WTC11 (cell line): ENCODE results near the gene RSPH10B2.

Experiments
- TF ChIP-seq, protein P1 (sequence below): sonication (generic); formaldehyde crosslinking; conservative IDR thresholded peaks from 2 replicates; pipeline ENCODE4 v1.8.1; 2022; ENCODE audit warnings: mild to moderate bottlenecking, missing genetic modification reagents
- TF ChIP-seq, protein P2 (sequence below): fragments of 200-600 bp; IDR thresholded peaks from 2 replicates; pipeline ENCODE4 v1.8.0; 2022; ENCODE audit warnings: antibody characterized with exemption

DNA sequence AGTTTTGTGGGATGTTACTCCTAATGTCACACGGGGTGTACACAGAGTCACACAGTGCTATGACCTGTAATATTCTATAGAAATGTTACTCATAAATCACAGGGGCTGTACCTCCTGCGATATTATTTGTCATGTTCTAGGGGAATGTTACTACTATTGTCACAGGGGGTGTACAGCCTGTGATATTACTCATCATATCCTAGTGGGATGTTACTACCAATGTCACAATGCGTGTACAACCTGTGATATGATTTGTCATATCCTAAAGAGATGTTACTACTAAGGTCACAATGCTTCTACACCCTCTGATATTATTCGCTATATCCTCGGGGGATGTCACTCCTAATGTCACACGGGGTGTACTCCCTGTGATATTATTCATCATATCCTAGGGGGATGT, 79.7 kb downstream of the RSPH10B2 start:
- TF ChIP-seq, protein P1, sequence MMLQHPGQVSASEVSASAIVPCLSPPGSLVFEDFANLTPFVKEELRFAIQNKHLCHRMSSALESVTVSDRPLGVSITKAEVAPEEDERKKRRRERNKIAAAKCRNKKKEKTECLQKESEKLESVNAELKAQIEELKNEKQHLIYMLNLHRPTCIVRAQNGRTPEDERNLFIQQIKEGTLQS (CRISPR knock-in tag): no peak
- TF ChIP-seq, protein P2, sequence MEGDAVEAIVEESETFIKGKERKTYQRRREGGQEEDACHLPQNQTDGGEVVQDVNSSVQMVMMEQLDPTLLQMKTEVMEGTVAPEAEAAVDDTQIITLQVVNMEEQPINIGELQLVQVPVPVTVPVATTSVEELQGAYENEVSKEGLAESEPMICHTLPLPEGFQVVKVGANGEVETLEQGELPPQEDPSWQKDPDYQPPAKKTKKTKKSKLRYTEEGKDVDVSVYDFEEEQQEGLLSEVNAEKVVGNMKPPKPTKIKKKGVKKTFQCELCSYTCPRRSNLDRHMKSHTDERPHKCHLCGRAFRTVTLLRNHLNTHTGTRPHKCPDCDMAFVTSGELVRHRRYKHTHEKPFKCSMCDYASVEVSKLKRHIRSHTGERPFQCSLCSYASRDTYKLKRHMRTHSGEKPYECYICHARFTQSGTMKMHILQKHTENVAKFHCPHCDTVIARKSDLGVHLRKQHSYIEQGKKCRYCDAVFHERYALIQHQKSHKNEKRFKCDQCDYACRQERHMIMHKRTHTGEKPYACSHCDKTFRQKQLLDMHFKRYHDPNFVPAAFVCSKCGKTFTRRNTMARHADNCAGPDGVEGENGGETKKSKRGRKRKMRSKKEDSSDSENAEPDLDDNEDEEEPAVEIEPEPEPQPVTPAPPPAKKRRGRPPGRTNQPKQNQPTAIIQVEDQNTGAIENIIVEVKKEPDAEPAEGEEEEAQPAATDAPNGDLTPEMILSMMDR: no peak
